ENCODE results near the gene LCN10. TPM values are rescaled to one million over a fixed set of nuclear protein-coding genes. Genes with fewer than 3 reads are reported as not detected.

Gene LCN10
- total and polyA plus RNA-seq, 2 of the 13 experiments (the other 11 are each of a cell fraction or from before 2014, with no cell fraction given): 0.53 to 0.61 TPM

- TF ChIP-seq AHDC1 (CRISPR knock-in tag; IDR thresholded peaks at IDR 0.05; ENCODE audit: borderline replicate concordance): peak; percentile 83; the same call in 1 of the 2 replicates
- peak; percentile 18; the same call in 1 of the 2 replicates for TF ChIP-seq HOMEZ (CRISPR knock-in tag; IDR thresholded peaks at IDR 0.05; ENCODE audit: low read depth)
- TF ChIP-seq DRAP1 (CRISPR knock-in tag; IDR thresholded peaks at IDR 0.05): peak; percentile 96
- TF ChIP-seq ZGPAT (CRISPR knock-in tag; IDR thresholded peaks at IDR 0.05): peak; percentile 85
- TF ChIP-seq ZNF350 (CRISPR knock-in tag; IDR thresholded peaks at IDR 0.05; ENCODE audit: borderline replicate concordance, low read depth): peak; percentile 40; the same call in 1 of the 2 replicates
- peak; percentile 53; the same call in 1 of the 2 replicates for TF ChIP-seq ZNF501 (CRISPR knock-in tag; IDR thresholded peaks at IDR 0.05)
- peak; percentile 23; the same call in 1 of the 2 replicates for TF ChIP-seq TFAP4 (IDR thresholded peaks at IDR 0.05; ENCODE audit: borderline replicate concordance, low read depth)
- TF ChIP-seq RFXAP (CRISPR knock-in tag; IDR thresholded peaks at IDR 0.05; ENCODE audit: borderline replicate concordance): 0 out of 2 replicates have a peak, but pooled peaks have one; percentile 79
- TF ChIP-seq TFDP2 (CRISPR knock-in tag; IDR thresholded peaks at IDR 0.05): peak; percentile 34
- peak; percentile 69; the same call in 1 of the 2 replicates for TF ChIP-seq HMG20A (CRISPR knock-in tag; IDR thresholded peaks at IDR 0.05; ENCODE audit: borderline replicate concordance)
- TF ChIP-seq ZNF263 (CRISPR knock-in tag; IDR thresholded peaks at IDR 0.05): peak; percentile 77; the same call in 1 of the 2 replicates
- TF ChIP-seq RXRA (CRISPR knock-in tag; IDR thresholded peaks at IDR 0.05): peak; percentile 64; the same call in 1 of the 2 replicates
- TF ChIP-seq GATA4 (IDR thresholded peaks at IDR 0.05; ENCODE audit: borderline replicate concordance, low read depth): peak; percentile 85; the same call in 1 of the 2 replicates
- peak; percentile 41; the same call in 1 of the 2 replicates for TF ChIP-seq MEIS1 (CRISPR knock-in tag; IDR thresholded peaks at IDR 0.05; ENCODE audit: borderline replicate concordance)
- TF ChIP-seq HOXA5 (CRISPR knock-in tag; IDR thresholded peaks at IDR 0.05): peak; percentile 52; the same call in 1 of the 2 replicates
- peak; percentile 48 for TF ChIP-seq NR2F6 (IDR thresholded peaks at IDR 0.05)
- TF ChIP-seq NR2F6 (CRISPR knock-in tag; IDR thresholded peaks at IDR 0.05): peak; percentile 44; the same call in 1 of the 2 replicates
Observed at GRCh38 chr9:136788644-136789522, 46.1 kb upstream of the LCN10 start (continued).
